22Rv1 (cell line): ENCODE data around the gene PRAMEF11.
"Not testable (repeated sequence)": the region's sequence is repeated elsewhere in the genome, so short reads cannot be mapped to it uniquely, and the experiment has no call there.

ENCODE experiments used
- ZFX ChIP-seq: fragments of 450-650 bp; IDR thresholded peaks from 2 replicates; pipeline ENCODE4 v1.6.1; 2017; ENCODE audit warnings: antibody characterized with exemption, borderline replicate concordance
- TF ChIP-seq, protein P1 (sequence below): fragments of 450-650 bp; IDR thresholded peaks from 2 replicates; pipeline ENCODE4 v1.5.1; 2017; ENCODE audit warnings: mild to moderate bottlenecking

DNA sequence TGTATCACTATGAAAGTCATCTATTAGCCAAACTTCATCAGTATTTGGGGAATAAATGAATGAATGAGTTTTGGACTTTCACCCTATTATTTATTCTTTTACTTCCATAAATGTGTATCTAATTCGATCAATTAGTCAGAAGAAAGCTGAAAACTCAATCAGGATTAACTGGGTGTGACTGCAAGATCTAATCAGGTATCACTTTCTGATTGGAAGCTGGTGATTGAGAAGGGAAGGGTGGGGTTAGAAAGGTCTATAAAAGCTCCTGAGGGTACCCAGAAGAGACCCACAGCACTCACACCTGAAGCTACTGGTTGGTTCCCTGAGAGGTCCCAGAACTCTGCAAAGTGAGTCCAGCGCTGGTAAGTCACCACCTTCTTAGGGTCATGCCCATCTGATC lies 25.6 kb upstream of the PRAMEF11 start, which contains the start of gene PRAMEF2:
- TF ChIP-seq, protein P1, sequence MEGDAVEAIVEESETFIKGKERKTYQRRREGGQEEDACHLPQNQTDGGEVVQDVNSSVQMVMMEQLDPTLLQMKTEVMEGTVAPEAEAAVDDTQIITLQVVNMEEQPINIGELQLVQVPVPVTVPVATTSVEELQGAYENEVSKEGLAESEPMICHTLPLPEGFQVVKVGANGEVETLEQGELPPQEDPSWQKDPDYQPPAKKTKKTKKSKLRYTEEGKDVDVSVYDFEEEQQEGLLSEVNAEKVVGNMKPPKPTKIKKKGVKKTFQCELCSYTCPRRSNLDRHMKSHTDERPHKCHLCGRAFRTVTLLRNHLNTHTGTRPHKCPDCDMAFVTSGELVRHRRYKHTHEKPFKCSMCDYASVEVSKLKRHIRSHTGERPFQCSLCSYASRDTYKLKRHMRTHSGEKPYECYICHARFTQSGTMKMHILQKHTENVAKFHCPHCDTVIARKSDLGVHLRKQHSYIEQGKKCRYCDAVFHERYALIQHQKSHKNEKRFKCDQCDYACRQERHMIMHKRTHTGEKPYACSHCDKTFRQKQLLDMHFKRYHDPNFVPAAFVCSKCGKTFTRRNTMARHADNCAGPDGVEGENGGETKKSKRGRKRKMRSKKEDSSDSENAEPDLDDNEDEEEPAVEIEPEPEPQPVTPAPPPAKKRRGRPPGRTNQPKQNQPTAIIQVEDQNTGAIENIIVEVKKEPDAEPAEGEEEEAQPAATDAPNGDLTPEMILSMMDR: not testable (repeated sequence)
- not testable (repeated sequence) for TF ChIP-seq ZFX
